Measurements from ENCODE around the gene INPP5K. TPM values are rescaled to one million over a fixed set of nuclear protein-coding genes. Genes with fewer than 3 reads are reported as not detected.

INPP5K gene
- total and polyA plus RNA-seq, 12 donors, result 11.1 to 91.6 (median 36.2) TPM

DNA sequence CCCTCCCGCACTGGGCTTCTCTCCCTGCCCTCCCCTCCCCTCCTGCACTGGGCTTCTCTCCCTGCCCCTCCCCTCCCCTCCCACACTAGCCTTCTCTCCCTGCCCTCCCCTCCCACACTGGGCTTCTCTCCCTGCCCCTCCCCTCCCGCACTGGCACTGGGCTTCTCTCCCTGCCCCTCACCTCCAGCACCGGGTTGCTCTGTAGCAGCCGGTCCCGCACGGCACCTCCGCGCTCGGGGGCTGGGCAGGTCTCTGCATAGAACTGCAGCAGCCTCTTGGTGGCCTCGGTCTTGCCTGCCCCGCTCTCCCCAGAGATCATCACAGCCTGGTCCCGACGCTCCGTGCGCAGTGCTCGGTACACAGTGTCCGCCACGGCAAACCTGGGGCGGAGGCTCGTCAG lies 33.7 kb downstream of the INPP5K start:
- Histone ChIP-seq H3K36me3 (replicated peaks in 1 of 2) (peaks cover 0 to 41% of the 10 kb centered on the region in 2 donors), H3K27ac (peak overlapping the region in 1 of 5 donors; percentile 5), H3K4me3 (no peak overlapping the region), H3K9me3 (replicated peaks in 1 of 3) (no peaks in the 10 kb centered on the region), H3K4me1 (replicated peaks in 1 of 2) (peaks cover 11 to 27% of the 10 kb centered on the region in 2 donors), H3K27me3 (no peaks in the 10 kb centered on the region)
- 0 to 90% (median 72%) methylated on average over 1 to 20 of the region's 20 CpGs for WGBS, 4 donors
- intact Hi-C loops (cut with DNase I), result no loop called here
- no peak for TF ChIP-seq POLR2A (IDR thresholded peaks at IDR 0.05)
- TF ChIP-seq, protein P1, sequence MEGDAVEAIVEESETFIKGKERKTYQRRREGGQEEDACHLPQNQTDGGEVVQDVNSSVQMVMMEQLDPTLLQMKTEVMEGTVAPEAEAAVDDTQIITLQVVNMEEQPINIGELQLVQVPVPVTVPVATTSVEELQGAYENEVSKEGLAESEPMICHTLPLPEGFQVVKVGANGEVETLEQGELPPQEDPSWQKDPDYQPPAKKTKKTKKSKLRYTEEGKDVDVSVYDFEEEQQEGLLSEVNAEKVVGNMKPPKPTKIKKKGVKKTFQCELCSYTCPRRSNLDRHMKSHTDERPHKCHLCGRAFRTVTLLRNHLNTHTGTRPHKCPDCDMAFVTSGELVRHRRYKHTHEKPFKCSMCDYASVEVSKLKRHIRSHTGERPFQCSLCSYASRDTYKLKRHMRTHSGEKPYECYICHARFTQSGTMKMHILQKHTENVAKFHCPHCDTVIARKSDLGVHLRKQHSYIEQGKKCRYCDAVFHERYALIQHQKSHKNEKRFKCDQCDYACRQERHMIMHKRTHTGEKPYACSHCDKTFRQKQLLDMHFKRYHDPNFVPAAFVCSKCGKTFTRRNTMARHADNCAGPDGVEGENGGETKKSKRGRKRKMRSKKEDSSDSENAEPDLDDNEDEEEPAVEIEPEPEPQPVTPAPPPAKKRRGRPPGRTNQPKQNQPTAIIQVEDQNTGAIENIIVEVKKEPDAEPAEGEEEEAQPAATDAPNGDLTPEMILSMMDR (IDR thresholded peaks at IDR 0.05), result no peak
- peak in 2 of 7 donors; percentile 41 to 67 for DNase-seq

DNA sequence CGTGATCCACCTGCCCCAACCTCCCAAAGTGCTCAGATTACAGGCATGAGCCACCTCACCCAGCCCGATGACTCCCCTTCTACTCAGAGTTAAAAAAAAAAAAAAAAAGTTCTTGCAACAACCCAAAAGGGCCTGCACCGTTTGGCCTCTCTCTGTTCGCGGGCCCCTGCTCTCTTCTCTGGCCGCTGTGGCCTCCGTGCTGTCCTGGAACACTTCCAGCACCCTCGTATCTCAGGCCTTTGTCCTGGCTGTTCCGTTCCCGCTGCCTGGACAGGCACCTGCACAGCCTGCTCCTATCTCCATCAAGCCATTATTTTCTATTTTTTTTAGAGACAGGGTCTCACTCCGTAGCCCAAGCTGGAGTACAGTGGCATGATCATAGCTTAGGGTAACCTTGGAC lies 34.7 kb downstream of the INPP5K start:
- peaks cover 0 to 51% of the 10 kb centered on the region in 2 donors for H3K36me3 ChIP-seq (replicated peaks in 1 of 2)
- WGBS, 4 donors, result 69 to 86% (median 82%) methylated on average over 11 of the region's 11 CpGs
- no peak overlapping the region for H3K27ac ChIP-seq
- no peaks in the 10 kb centered on the region for H3K27me3 ChIP-seq
- H3K9me3 ChIP-seq (replicated peaks in 1 of 3), result no peaks in the 10 kb centered on the region
- H3K4me3 ChIP-seq, result no peak overlapping the region
- intact Hi-C loops (cut with DNase I), result no loop called here
- TF ChIP-seq, protein P1 (IDR thresholded peaks at IDR 0.05), result no peak
- no peak for TF ChIP-seq POLR2A (IDR thresholded peaks at IDR 0.05)
- no peak for DNase-seq
- H3K4me1 ChIP-seq (replicated peaks in 1 of 2), result peaks cover 6 to 17% of the 10 kb centered on the region in 2 donors

DNA sequence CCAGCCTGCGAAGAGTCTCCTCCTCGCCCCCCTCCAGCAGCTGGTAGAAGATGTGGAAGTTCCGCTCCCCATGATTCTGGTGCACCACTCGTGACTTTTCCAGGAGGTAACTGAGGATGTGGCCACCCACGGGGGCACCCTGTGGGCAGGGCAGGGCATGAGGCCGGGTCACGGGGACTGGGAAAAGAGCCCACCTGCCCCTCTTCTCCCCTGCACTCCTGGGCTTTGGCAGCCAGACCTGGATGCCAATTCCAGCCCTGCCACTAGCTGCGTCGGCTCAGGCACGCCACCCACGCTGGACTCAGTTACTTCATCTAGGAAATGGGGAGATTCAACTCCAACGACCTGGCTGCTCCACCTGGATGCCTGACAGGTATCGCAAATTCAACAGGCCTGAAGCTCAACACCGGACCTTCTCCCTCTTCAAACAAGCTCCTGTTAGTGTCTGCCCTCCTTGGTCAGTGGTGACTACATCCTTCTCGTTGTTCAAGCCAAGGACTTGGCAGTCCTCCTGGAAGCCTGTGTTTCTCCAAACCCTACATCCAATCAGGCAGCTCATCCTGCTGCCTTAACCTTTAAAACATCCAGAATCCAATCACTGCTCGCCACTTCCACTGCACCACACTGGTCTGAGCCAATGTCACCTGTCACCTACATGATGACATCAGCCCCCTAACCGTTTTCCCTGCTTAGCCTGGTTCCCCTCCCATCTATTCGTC lies 35.5 kb downstream of the INPP5K start:
- Histone ChIP-seq H3K27ac (no peak overlapping the region), H3K9me3 (replicated peaks in 1 of 3) (no peaks in the 10 kb centered on the region), H3K4me1 (replicated peaks in 1 of 2) (peaks cover 6 to 9% of the 10 kb centered on the region in 2 donors), H3K4me3 (no peak overlapping the region), H3K36me3 (replicated peaks in 1 of 2) (peaks cover 0 to 59% of the 10 kb centered on the region in 2 donors), H3K27me3 (no peaks in the 10 kb centered on the region)
- intact Hi-C loops (cut with DNase I), result no loop called here
- no peak for TF ChIP-seq POLR2A (IDR thresholded peaks at IDR 0.05)
- 75 to 84% (median 80%) methylated on average over 11 to 18 of the region's 18 CpGs for WGBS, 4 donors
- DNase-seq, result peak in 3 of 7 donors; percentile 40 to 73 (median 60)

DNA sequence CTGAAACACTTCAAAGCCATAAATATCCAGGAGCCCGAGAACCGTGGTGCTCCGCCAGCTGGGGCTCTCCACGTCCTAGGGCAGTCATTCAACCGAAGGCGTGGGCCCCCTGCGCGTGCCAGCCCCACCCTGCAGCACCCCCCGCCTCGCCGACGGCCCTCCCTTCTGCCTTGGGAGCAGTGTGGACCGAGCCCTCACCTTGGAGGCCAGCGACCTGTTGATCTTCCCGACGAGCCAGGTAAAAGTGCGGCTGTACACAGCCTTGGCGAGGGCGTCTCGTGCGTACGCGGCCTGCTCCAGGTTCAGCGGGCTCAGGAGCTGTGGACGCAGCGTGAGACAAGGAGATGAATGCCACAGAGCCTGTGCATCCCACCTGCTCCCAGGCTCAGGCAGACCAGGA lies 38.0 kb downstream of the INPP5K start:
- no peaks in the 10 kb centered on the region for H3K9me3 ChIP-seq (replicated peaks in 1 of 3)
- no peak overlapping the region for H3K4me3 ChIP-seq
- H3K27me3 ChIP-seq, result no peaks in the 10 kb centered on the region
- H3K27ac ChIP-seq, result no peak overlapping the region
- no peaks in the 10 kb centered on the region for H3K4me1 ChIP-seq (replicated peaks in 1 of 2)
- peaks cover 0 to 69% of the 10 kb centered on the region in 2 donors for H3K36me3 ChIP-seq (replicated peaks in 1 of 2)
- no peak for TF ChIP-seq POLR2A (IDR thresholded peaks at IDR 0.05)
- TF ChIP-seq, protein P1 (IDR thresholded peaks at IDR 0.05), result no peak
- WGBS, 4 donors, result 82 to 97% (median 92%) methylated on average over 10 to 26 of the region's 26 CpGs
- DNase-seq, result no peak
- intact Hi-C loops (cut with DNase I), result no loop called here
